Activated naive CD4-positive, alpha-beta T cell treated with anti-CD3 and anti-CD28 coated beads, Interleukin-2, amount 10 ng/mL, durations not matched to agents 7 days and 5 days (primary cell): Measurements from ENCODE around the gene SNX13.

ENCODE experiments used
- CTCF ChIA-PET: fragments of 350-600 bp; sonication (Branson Sonifier 250); formaldehyde crosslinking; loops from one replicate; lab custom pipeline; 2021; ENCODE audit warnings: antibody characterized with exemption; lab: Charles Lee
- DNase-seq: peaks from one replicate; pipeline ENCODE4 v3.0.0-alpha.2; 2020
- H3K27ac Mint-ChIP-seq: one replicate; pipeline ENCODE4 v1.8.0; 2021; ENCODE audit warnings: mild to moderate bottlenecking, moderate library complexity, mixed read lengths
- H3K27me3 Mint-ChIP-seq: one replicate; pipeline ENCODE4 v1.8.0; 2021; ENCODE audit warnings: mild to moderate bottlenecking, mixed read lengths
- H3K36me3 Mint-ChIP-seq: one replicate; pipeline ENCODE4 v1.8.0; 2021; ENCODE audit warnings: mixed read lengths
- H3K4me1 Mint-ChIP-seq: one replicate; pipeline ENCODE4 v1.8.0; 2021; ENCODE audit warnings: mixed read lengths
- H3K4me3 Mint-ChIP-seq: one replicate; pipeline ENCODE4 v1.8.0; 2021; ENCODE audit warnings: mild to moderate bottlenecking, moderate library complexity, mixed read lengths
- H3K9me3 Mint-ChIP-seq: one replicate; pipeline ENCODE4 v1.8.0; 2021; ENCODE audit warnings: mixed read lengths

Gene SNX13

DNA sequence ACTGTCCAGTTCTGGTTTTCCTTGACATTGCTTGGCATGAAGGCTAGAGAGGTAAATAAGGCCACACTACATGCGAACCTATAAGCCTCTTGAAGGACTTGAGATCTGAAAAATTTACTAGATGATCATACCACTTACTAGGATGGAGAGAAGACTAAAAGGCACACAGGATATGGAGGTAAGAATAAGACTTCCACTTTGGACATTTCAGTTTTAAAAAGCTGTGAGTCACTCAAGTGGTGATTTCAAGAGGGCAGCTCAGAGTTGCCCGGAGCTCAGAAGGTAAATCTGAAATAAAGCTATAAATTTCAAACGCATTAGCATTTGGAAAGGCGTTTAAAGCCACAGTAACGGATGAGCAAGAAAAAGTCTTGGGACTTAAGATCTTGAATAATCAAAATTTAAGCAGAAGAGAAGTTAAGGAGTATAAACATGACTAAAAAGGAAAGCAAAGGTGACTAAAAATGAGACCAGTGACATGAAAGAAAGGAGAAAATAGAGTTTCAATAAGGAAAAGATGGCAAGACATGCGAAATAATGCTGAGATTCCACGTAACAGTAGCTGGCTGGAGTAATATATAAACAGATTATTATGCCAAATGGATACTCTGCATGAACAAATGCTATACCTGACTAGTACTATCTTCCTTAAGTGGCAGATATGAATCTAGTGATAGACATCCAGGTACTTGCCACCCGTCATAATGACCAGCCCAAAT lies 68.3 kb downstream of the SNX13 start:
- Mint-ChIP-seq H3K4me1 (peaks cover 10% of the 10 kb centered on the region), H3K27me3 (no peaks in the 10 kb centered on the region), H3K36me3 (peaks cover 34% of the 10 kb centered on the region), H3K4me3 (no peak overlapping the region), H3K27ac (no peak overlapping the region), H3K9me3 (no peaks in the 10 kb centered on the region)
- no peak for DNase-seq
- CTCF ChIA-PET, result no interaction called here

- H3K27me3 Mint-ChIP-seq, result no peaks in the 10 kb centered on the region
- DNase-seq, result no peak
- peaks cover 2% of the 10 kb centered on the region for H3K9me3 Mint-ChIP-seq
- H3K4me1 Mint-ChIP-seq, result peaks cover 10% of the 10 kb centered on the region
- peaks cover 44% of the 10 kb centered on the region for H3K36me3 Mint-ChIP-seq
- H3K4me3 Mint-ChIP-seq, result no peak overlapping the region
- H3K27ac Mint-ChIP-seq, result no peak overlapping the region
- CTCF ChIA-PET, result no interaction called here
Measured at GRCh38 chr7:17870406-17870805, 69.9 kb downstream of the SNX13 start.

DNA sequence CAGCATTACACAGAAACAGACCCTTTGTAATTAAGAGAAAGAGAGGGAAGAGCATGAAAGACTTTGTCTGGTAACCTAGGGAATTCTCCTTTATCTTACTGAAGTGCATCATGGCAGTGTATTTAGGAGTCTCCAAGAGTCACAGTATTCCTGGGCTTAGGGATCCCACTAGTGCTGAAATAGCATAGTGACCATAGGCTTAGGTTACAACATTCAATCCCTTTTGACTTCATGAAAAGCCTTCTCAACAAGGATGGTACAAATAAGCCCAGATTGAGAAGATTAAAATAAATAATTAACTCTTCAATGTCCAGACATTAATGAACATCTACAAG lies 76.5 kb downstream of the SNX13 start:
- no peak overlapping the region for H3K27ac Mint-ChIP-seq
- H3K4me1 Mint-ChIP-seq, result peaks cover 2% of the 10 kb centered on the region
- CTCF ChIA-PET, result no interaction called here
- no peaks in the 10 kb centered on the region for H3K27me3 Mint-ChIP-seq
- H3K36me3 Mint-ChIP-seq, result peaks cover 63% of the 10 kb centered on the region
- H3K9me3 Mint-ChIP-seq, result peaks cover 2% of the 10 kb centered on the region
- DNase-seq, result no peak
- H3K4me3 Mint-ChIP-seq, result no peak overlapping the region

GRCh38 chr7:17863095-17863808 lies 77.0 kb downstream of the SNX13 start:
- Mint-ChIP-seq H3K4me1 (peaks cover 2% of the 10 kb centered on the region), H3K27me3 (no peaks in the 10 kb centered on the region), H3K27ac (no peak overlapping the region), H3K4me3 (no peak overlapping the region), H3K36me3 (peaks cover 63% of the 10 kb centered on the region), H3K9me3 (peaks cover 2% of the 10 kb centered on the region)
- CTCF ChIA-PET, result no interaction called here
- no peak for DNase-seq

- DNase-seq, result no peak
- Mint-ChIP-seq H3K36me3 (peaks cover 51% of the 10 kb centered on the region), H3K27ac (no peak overlapping the region), H3K9me3 (peaks cover 7% of the 10 kb centered on the region), H3K27me3 (no peaks in the 10 kb centered on the region), H3K4me3 (no peak overlapping the region), H3K4me1 (peaks cover 24% of the 10 kb centered on the region)
- CTCF ChIA-PET, result no interaction called here
Measured at GRCh38 chr7:17856251-17856650, 84.0 kb downstream of the SNX13 start.

DNA sequence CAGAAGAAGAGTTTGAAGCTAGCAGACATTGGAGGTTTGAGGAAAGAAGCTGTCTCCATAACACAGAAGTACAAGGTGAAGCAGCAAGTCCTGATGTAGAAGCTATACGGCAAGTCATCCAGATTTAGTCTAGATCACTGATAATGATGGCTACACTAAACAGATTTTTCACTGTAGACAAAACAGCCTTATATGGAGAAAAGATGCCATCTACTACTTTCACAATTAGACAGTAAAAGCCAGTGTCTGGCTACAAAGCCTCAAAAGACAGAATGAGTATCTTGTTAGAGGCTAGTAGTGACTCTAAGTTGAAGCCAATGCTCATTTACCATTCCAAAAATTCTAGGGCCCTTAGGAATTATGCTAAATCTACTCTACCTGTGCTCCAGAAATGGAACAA lies 85.1 kb downstream of the SNX13 start:
- DNase-seq, result no peak
- Mint-ChIP-seq H3K36me3 (peaks cover 44% of the 10 kb centered on the region), H3K27me3 (no peaks in the 10 kb centered on the region), H3K4me3 (no peak overlapping the region), H3K4me1 (peaks cover 24% of the 10 kb centered on the region), H3K27ac (no peak overlapping the region), H3K9me3 (peaks cover 7% of the 10 kb centered on the region)
- CTCF ChIA-PET, result no interaction called here

- CTCF ChIA-PET, result no interaction called here
- Mint-ChIP-seq H3K4me3 (no peak overlapping the region), H3K27me3 (no peaks in the 10 kb centered on the region), H3K9me3 (peaks cover 7% of the 10 kb centered on the region), H3K4me1 (peaks cover 24% of the 10 kb centered on the region), H3K36me3 (peaks cover 42% of the 10 kb centered on the region), H3K27ac (no peak overlapping the region)
- DNase-seq, result no peak
Measured at GRCh38 chr7:17854261-17855047, 85.8 kb downstream of the SNX13 start.

DNA sequence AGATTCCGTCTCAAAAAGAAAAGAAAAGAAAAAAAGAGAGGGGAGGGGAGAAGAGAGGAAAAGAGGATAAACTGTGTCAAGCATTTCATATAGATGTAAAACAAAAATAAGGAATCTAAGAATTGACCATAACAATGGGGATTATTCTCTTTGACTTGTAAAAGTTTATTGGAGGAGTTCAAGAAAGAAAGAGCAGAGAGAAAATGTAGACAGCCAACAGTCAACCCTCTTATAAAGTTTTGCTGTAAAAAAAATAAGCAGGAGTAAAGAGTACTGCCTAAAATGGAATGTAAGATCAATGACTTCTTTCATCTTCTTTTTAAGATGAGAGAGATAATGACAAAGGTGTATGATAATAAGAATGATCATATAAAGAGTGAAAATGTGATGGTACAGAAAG lies 87.9 kb downstream of the SNX13 start:
- DNase-seq, result no peak
- CTCF ChIA-PET, result no interaction called here
- no peaks in the 10 kb centered on the region for H3K27me3 Mint-ChIP-seq
- peaks cover 48% of the 10 kb centered on the region for H3K36me3 Mint-ChIP-seq
- peaks cover 22% of the 10 kb centered on the region for H3K4me1 Mint-ChIP-seq
- H3K27ac Mint-ChIP-seq, result peak overlapping the region; percentile 61
- H3K4me3 Mint-ChIP-seq, result no peak overlapping the region
- H3K9me3 Mint-ChIP-seq, result peaks cover 7% of the 10 kb centered on the region

DNA sequence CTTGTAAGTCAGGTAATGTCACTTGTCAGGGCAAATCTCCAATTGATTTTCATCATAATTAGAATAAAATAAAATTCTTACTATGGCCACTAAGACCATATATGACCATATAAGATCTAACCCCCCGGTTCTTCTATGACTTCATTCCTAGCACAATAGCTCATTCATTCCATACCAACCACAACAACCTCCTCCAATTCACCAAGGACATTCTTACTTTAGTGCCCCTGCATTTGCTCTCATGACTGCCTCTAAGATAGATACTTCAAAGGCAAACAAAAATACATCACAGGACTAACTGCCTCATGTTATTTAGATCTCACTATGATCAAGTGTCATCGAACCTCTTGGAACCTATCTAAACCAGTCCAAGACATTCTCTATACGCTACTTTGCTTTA lies 90.8 kb downstream of the SNX13 start:
- no peak overlapping the region for H3K27ac Mint-ChIP-seq

GRCh38 chr7:17848516-17848915 lies 91.8 kb downstream of the SNX13 start:
- CTCF ChIA-PET, result no interaction called here
- no peaks in the 10 kb centered on the region for H3K9me3 Mint-ChIP-seq
- H3K27ac Mint-ChIP-seq, result no peak overlapping the region
- H3K36me3 Mint-ChIP-seq, result peaks cover 44% of the 10 kb centered on the region
- no peak for DNase-seq
- H3K27me3 Mint-ChIP-seq, result no peaks in the 10 kb centered on the region
- no peak overlapping the region for H3K4me3 Mint-ChIP-seq
- peaks cover 23% of the 10 kb centered on the region for H3K4me1 Mint-ChIP-seq

More for the DNA sequence above, 90.8 kb downstream of the SNX13 start:
- H3K4me3 Mint-ChIP-seq, result no peak overlapping the region
- H3K9me3 Mint-ChIP-seq, result no peaks in the 10 kb centered on the region
- H3K27me3 Mint-ChIP-seq, result no peaks in the 10 kb centered on the region
- H3K4me1 Mint-ChIP-seq, result peaks cover 14% of the 10 kb centered on the region
- CTCF ChIA-PET, result no interaction called here
- peaks cover 40% of the 10 kb centered on the region for H3K36me3 Mint-ChIP-seq
- DNase-seq, result no peak

- DNase-seq, result no peak
- peaks cover 24% of the 10 kb centered on the region for H3K4me1 Mint-ChIP-seq
- no peak overlapping the region for H3K27ac Mint-ChIP-seq
- CTCF ChIA-PET, result no interaction called here
- no peaks in the 10 kb centered on the region for H3K27me3 Mint-ChIP-seq
- no peak overlapping the region for H3K4me3 Mint-ChIP-seq
- H3K36me3 Mint-ChIP-seq, result peaks cover 35% of the 10 kb centered on the region
- peaks cover under 1% of the 10 kb centered on the region for H3K9me3 Mint-ChIP-seq
Measured at GRCh38 chr7:17846935-17847334, 93.4 kb downstream of the SNX13 start.

- Mint-ChIP-seq H3K9me3 (peaks cover 6% of the 10 kb centered on the region), H3K36me3 (peaks cover 32% of the 10 kb centered on the region), H3K4me3 (no peak overlapping the region), H3K4me1 (peaks cover 24% of the 10 kb centered on the region), H3K27me3 (no peaks in the 10 kb centered on the region), H3K27ac (no peak overlapping the region)
- CTCF ChIA-PET, result no interaction called here
- DNase-seq, result no peak
Measured at GRCh38 chr7:17845197-17845547, 95.1 kb downstream of the SNX13 start.

- Mint-ChIP-seq H3K36me3 (peaks cover 34% of the 10 kb centered on the region), H3K27me3 (no peaks in the 10 kb centered on the region), H3K27ac (no peak overlapping the region), H3K4me1 (peaks cover 24% of the 10 kb centered on the region), H3K9me3 (peaks cover 6% of the 10 kb centered on the region), H3K4me3 (no peak overlapping the region)
- DNase-seq, result no peak
- CTCF ChIA-PET, result no interaction called here
Measured at GRCh38 chr7:17844514-17845196, 95.6 kb downstream of the SNX13 start.

DNA sequence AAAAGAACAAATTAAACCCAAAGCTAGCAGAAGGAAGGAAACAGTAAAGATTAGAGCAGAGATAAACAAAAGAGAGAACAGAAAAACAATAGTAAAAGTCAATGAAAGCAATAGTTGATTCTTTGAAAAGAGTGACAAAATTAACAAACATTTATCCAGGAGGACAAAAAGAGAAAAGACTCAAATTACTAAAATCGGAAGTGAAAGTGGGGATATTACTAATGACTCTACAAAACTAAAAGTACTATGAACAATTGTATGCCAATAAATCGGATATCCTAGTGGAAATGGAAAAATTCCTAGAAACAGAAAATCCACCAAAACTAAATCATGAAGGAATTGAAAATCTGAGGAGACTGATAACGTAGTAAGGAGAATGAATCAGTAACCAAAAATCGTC lies 96.3 kb downstream of the SNX13 start:
- Mint-ChIP-seq H3K4me1 (peaks cover 24% of the 10 kb centered on the region), H3K27me3 (no peaks in the 10 kb centered on the region), H3K4me3 (no peak overlapping the region), H3K9me3 (peaks cover 6% of the 10 kb centered on the region), H3K36me3 (peaks cover 33% of the 10 kb centered on the region), H3K27ac (peak overlapping the region; percentile 19)
- DNase-seq, result no peak
- CTCF ChIA-PET, result no interaction called here
